AG09309 (cell line): Measurements from ENCODE around the gene PSMA2.
A peak's percentile ranks its signal among the peaks of the same experiment; 100 is the strongest.

Source experiments
- DNase-seq: peaks from one replicate; pipeline ENCODE4 v3.0.0-alpha.2; 2010; ENCODE audit warnings: low read depth
- H3K4me3 ChIP-seq: 2 replicates; pipeline ENCODE4 v1.5.1; 2011; ENCODE audit warnings: mild to moderate bottlenecking, low read depth, low read length, moderate library complexity; ENCODE audit not compliant: control insufficient read depth
- TF ChIP-seq, protein P1 (sequence below): IDR thresholded peaks from 2 replicates; pipeline ENCODE4 v1.5.1; 2011; ENCODE audit warnings: mild to moderate bottlenecking, low read depth, low read length, inconsistent platforms; ENCODE audit not compliant: insufficient read depth, control insufficient read depth; ENCODE audit errors: missing control alignments

PSMA2 gene

DNA sequence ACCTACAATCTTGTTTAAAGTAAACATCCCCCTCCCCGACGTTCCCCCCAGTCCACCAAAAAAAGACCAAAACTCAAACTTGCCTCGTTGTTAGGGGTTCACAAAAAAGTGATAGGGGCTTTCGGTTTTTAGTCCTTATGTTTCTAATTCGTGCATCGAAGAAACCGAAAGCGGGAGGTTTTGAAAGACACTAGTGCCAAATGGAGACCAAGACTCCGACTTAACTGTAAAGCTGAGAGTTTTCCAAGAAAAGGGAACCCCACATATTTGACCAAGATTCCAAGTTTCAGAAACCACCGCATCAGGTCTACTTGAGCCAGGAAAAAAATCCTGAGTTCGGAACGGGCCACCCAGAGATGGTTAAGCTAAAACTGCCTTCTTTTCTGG, 534 bp downstream of the PSMA2 start:
- DNase-seq: no peak
- peak overlapping the region; percentile 96 for H3K4me3 ChIP-seq
- TF ChIP-seq, protein P1, sequence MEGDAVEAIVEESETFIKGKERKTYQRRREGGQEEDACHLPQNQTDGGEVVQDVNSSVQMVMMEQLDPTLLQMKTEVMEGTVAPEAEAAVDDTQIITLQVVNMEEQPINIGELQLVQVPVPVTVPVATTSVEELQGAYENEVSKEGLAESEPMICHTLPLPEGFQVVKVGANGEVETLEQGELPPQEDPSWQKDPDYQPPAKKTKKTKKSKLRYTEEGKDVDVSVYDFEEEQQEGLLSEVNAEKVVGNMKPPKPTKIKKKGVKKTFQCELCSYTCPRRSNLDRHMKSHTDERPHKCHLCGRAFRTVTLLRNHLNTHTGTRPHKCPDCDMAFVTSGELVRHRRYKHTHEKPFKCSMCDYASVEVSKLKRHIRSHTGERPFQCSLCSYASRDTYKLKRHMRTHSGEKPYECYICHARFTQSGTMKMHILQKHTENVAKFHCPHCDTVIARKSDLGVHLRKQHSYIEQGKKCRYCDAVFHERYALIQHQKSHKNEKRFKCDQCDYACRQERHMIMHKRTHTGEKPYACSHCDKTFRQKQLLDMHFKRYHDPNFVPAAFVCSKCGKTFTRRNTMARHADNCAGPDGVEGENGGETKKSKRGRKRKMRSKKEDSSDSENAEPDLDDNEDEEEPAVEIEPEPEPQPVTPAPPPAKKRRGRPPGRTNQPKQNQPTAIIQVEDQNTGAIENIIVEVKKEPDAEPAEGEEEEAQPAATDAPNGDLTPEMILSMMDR: no peak

DNA sequence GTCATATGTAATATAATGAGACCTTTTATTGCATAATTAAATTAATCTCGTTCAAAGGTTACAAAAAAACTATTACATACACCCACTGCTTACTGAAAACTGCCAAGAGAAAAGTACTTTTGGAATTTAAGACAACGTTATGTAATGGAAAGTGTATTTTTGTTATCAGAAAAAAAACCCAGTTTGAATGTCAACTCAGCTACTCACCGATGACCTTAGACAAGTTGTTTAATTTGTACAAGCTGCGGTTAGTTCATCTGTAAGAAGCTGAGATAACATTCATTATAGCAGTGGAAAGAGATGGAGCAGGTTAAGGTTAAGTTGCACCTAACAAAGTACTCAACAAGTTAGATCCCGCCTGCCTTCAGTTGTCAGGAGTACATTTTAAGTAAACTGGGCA, 1.1 kb downstream of the PSMA2 start:
- TF ChIP-seq, protein P1: no peak
- no peak for DNase-seq
- H3K4me3 ChIP-seq: peak overlapping the region; percentile 96

DNA sequence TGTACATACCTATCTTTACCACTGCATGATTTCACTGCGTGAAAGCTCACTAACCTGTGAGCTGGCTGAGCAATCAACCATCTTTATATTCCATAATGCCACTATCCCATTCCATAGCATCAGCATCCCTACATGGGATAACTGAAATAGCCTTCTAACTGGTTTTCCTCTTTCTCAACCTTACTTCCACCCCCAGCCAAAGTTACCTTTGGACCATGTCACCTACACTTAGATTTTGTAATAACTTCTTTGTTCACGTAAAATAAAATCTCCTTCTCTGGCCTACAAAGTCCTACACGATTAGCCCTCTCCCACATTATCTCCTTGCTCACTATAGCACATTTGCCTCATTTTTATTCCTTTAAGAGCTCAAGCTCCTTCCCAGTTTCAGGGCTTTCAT, 2.5 kb downstream of the PSMA2 start:
- TF ChIP-seq, protein P1: no peak
- no peak overlapping the region for H3K4me3 ChIP-seq
- DNase-seq: no peak

DNA sequence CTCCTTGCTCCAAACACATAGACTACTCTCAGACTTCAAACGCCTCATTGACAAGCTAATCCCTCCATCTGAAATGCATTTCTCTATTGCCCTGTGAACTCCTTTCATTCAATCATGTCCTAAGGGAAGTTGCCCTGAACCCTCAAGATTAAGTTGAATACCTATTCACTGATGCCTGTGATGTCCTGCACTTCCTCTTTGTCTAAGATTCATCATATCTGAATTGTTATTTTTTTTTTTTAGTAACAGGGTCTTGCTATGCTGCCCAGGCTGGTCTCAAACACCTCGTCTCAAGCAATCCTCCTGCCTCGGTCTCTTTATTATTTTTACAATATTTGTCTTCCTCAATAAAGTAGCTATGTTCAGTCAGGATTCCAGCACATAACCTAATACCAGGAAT, 3.2 kb downstream of the PSMA2 start:
- DNase-seq: no peak
- TF ChIP-seq, protein P1: no peak
- H3K4me3 ChIP-seq: no peak overlapping the region

DNA sequence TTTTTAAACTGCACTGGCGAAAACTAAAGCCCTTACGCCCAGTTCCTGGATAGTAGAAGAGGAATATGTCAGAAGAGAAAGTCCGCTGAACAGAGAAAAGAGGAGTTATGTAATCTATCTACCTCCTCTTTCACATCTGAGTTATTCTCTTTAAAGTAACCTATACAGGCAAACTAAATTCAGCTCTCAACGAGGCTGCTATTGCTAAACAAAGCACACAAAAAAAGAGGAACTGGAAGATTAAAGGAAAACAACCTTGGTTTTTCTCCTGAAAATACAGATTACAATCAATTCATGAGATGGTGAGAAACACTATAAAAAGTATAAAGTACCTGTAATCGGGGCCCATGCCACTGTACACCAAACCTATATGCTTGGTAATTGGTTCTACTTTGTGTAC, 5.8 kb downstream of the PSMA2 start:
- TF ChIP-seq, protein P1: no peak
- no peak overlapping the region for H3K4me3 ChIP-seq

DNA sequence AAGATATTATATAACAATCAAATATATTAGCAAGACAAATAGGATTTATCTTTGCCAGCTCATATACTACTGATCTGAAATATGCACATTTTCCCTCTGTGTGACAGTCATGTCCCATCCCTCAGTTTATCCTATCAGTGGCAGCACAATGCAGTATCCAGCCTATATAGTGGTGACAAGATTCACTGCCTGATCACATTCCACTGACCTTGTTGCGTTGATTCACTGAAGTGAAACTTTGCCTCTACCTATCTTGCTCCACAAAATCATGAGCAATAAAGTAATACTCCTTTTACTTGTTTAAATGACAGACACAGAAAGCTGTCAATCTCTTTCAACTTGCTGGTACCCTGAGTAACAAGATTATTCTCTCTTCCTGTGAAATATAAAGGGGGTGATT, 6.3 kb downstream of the PSMA2 start:
- H3K4me3 ChIP-seq: no peak overlapping the region
- DNase-seq: no peak
- TF ChIP-seq, protein P1: no peak

More for the DNA sequence above, 5.8 kb downstream of the PSMA2 start:
- no peak for DNase-seq
